HepG2 (cell line): Measurements from ENCODE around the gene SRP9. TPM values are rescaled to one million over a fixed set of nuclear protein-coding genes. Genes with fewer than 3 reads are reported as not detected.

ENCODE experiments used
- FOXM1 ChIP-seq: sonication (generic); formaldehyde crosslinking; IDR thresholded peaks from 2 replicates; pipeline ENCODE4 v1.5.0; 2020; ENCODE audit warnings: missing genetic modification reagents
- HNRNPK ChIP-seq: fragments of 200-400 bp; formaldehyde crosslinking; IDR thresholded peaks from 2 replicates; pipeline ENCODE4 v1.6.1; 2018; ENCODE audit warnings: low read length, low read depth, moderate library complexity, mild to moderate bottlenecking; ENCODE audit not compliant: poor library complexity, severe bottlenecking
- ISL2 ChIP-seq: sonication (generic); formaldehyde crosslinking; IDR thresholded peaks from 2 replicates; pipeline ENCODE4 v1.5.0; 2020; ENCODE audit warnings: missing genetic modification reagents
- MED1 ChIP-seq: sonication (generic); formaldehyde crosslinking; IDR thresholded peaks from 2 replicates; pipeline ENCODE4 v1.4.0; 2020; ENCODE audit warnings: missing genetic modification reagents
- MLLT10 ChIP-seq: sonication (generic); formaldehyde crosslinking; IDR thresholded peaks from 2 replicates; pipeline ENCODE4 v1.4.0; 2020; ENCODE audit warnings: missing genetic modification reagents
- SYNCRIP ChIP-seq: fragments of 200-400 bp; formaldehyde crosslinking; IDR thresholded peaks from 2 replicates; pipeline ENCODE4 v1.6.1; 2018; ENCODE audit warnings: mild to moderate bottlenecking, low read depth, low read length; ENCODE audit not compliant: insufficient read depth
- TFDP1 ChIP-seq: IDR thresholded peaks from 2 replicates; pipeline ENCODE4 v1.6.1; 2016; ENCODE audit warnings: missing compliant biosample characterization, missing genetic modification reagents, borderline replicate concordance
- YY1 ChIP-seq: IDR thresholded peaks from 2 replicates; pipeline ENCODE4 v1.6.1; 2011; ENCODE audit warnings: low read length, low read depth, moderate library complexity, mild to moderate bottlenecking; ENCODE audit not compliant: insufficient read depth, insufficient replicate concordance
- ZNF510 ChIP-seq: sonication (generic); formaldehyde crosslinking; IDR thresholded peaks from 2 replicates; pipeline ENCODE4 v1.4.0; 2020; ENCODE audit warnings: low read depth, mild to moderate bottlenecking, missing genetic modification reagents
- polyA plus RNA-seq, 8 experiments: library from polyadenylated mRNA; depleted of rRNA in 3 of 8; stranded (reverse) in 7 of 8; unstranded in 1 of 8; fragments of >200 nt; fragmentation: Illumina TruSeq in 4 of 8; extraction: Trizol in 4 of 8; gene quantifications; 2 replicates each; pipeline versions ENCODE4 v1.2.1 to v1.2.3, GENCODE V29; 2011 to 2016; ENCODE audit warnings: low read depth in 4 of 8, missing spikeins in 1 of 8, mixed read lengths in 1 of 8; ENCODE audit not compliant: insufficient read depth in 1 of 8
- total RNA-seq, 5 experiments: library from RNA; depleted of rRNA; stranded (reverse); fragments of >200 nt; fragmentation: Illumina TruSeq; extraction: Trizol; gene quantifications; 2 replicates each; pipeline ENCODE4 v1.2.3, GENCODE V29; 2016; ENCODE audit warnings: low read depth in 1 of 5
- TF ChIP-seq, protein P1 (sequence below): sonication (generic); formaldehyde crosslinking; IDR thresholded peaks from 2 replicates; pipeline ENCODE4 v1.9.0; 2021; ENCODE audit warnings: missing genetic modification reagents, mild to moderate bottlenecking, borderline replicate concordance
- TF ChIP-seq, protein P2 (sequence below): sonication (generic); formaldehyde crosslinking; IDR thresholded peaks from 2 replicates; pipeline ENCODE4 v1.5.1; 2020; ENCODE audit warnings: missing genetic modification reagents, mild to moderate bottlenecking, borderline replicate concordance
- TF ChIP-seq, protein P3 (sequence below): sonication (generic); formaldehyde crosslinking; IDR thresholded peaks from 2 replicates; pipeline ENCODE4 v1.5.1; 2020; ENCODE audit warnings: mild to moderate bottlenecking, missing genetic modification reagents, moderate library complexity
- TF ChIP-seq, protein P4 (sequence below): sonication (generic); formaldehyde crosslinking; conservative IDR thresholded peaks from 2 replicates; pipeline ENCODE4 v1.4.0; 2020; ENCODE audit warnings: missing genetic modification reagents
- TF ChIP-seq, protein P5 (sequence below): sonication (generic); formaldehyde crosslinking; IDR thresholded peaks from 2 replicates; pipeline ENCODE4 v1.5.0; 2020; ENCODE audit warnings: mild to moderate bottlenecking, missing genetic modification reagents, borderline replicate concordance

Gene SRP9
- total and polyA plus RNA-seq, 2 of the 13 experiments (the other 11 are each of a cell fraction or from before 2014, with no cell fraction given), result 251 to 307 TPM

DNA sequence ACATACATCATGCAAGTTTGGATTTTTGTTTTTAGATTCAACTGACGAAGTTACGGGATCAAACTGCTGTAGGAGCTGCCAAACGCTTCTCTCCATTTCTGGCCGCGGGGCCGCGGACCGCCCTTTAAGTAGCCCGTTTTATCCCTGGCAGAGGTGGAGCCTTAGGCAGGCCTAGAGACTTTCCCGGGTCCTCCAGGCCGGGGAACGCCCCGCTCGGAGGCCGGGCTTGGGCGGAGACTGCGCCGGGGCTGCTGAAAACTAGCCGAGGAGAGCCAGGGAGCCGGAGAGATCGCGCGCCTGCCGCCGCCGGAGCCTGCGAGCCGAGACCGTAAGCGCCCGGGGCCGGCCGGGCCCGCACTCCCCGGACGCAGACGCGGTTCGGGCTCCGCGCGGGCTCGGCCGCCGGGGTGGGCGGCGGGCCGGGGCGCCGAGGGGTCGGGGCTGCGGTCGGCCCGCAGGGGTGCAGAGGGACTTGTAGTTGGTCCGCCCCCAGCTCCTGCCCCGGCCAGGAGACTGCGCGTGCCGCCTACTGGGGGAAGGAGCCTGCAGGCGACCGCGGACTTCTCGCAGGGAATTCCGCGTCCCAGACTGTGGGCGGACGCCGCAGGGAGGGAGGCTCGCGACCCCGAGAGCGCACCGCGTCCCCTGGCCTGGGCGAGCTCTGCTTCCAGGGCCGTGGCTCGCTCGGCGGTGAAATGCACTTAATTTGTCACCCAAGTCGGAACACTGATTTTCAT is 32.4 kb downstream of the SRP9 start, which contains the start of gene EPHX1 (continued):
- TF ChIP-seq, protein P1, sequence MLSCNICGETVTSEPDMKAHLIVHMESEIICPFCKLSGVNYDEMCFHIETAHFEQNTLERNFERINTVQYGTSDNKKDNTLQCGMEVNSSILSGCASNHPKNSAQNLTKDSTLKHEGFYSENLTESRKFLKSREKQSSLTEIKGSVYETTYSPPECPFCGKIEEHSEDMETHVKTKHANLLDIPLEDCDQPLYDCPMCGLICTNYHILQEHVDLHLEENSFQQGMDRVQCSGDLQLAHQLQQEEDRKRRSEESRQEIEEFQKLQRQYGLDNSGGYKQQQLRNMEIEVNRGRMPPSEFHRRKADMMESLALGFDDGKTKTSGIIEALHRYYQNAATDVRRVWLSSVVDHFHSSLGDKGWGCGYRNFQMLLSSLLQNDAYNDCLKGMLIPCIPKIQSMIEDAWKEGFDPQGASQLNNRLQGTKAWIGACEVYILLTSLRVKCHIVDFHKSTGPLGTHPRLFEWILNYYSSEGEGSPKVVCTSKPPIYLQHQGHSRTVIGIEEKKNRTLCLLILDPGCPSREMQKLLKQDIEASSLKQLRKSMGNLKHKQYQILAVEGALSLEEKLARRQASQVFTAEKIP (CRISPR knock-in tag), result no peak
- TF ChIP-seq MED1 (CRISPR knock-in tag) (peak; percentile 24; the same call in 1 of the 2 replicates), HNRNPK (no peak), FOXM1 (CRISPR knock-in tag) (no peak), MLLT10 (CRISPR knock-in tag) (no peak), ISL2 (CRISPR knock-in tag) (no peak), YY1 (peak; percentile 13), SYNCRIP (no peak), TFDP1 (CRISPR knock-in tag) (no peak), ZNF510 (CRISPR knock-in tag) (no peak)
- TF ChIP-seq, protein P2, sequence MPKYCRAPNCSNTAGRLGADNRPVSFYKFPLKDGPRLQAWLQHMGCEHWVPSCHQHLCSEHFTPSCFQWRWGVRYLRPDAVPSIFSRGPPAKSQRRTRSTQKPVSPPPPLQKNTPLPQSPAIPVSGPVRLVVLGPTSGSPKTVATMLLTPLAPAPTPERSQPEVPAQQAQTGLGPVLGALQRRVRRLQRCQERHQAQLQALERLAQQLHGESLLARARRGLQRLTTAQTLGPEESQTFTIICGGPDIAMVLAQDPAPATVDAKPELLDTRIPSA (CRISPR knock-in tag), result no peak
- TF ChIP-seq, protein P3, sequence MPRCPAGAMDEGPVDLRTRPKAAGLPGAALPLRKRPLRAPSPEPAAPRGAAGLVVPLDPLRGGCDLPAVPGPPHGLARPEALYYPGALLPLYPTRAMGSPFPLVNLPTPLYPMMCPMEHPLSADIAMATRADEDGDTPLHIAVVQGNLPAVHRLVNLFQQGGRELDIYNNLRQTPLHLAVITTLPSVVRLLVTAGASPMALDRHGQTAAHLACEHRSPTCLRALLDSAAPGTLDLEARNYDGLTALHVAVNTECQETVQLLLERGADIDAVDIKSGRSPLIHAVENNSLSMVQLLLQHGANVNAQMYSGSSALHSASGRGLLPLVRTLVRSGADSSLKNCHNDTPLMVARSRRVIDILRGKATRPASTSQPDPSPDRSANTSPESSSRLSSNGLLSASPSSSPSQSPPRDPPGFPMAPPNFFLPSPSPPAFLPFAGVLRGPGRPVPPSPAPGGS (CRISPR knock-in tag), result 0 out of 2 replicates have a peak, but pooled peaks have one; percentile 33
- TF ChIP-seq, protein P4, sequence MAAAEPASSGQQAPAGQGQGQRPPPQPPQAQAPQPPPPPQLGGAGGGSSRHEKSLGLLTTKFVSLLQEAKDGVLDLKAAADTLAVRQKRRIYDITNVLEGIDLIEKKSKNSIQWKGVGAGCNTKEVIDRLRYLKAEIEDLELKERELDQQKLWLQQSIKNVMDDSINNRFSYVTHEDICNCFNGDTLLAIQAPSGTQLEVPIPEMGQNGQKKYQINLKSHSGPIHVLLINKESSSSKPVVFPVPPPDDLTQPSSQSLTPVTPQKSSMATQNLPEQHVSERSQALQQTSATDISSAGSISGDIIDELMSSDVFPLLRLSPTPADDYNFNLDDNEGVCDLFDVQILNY (CRISPR knock-in tag), result no peak
- TF ChIP-seq, protein P5, sequence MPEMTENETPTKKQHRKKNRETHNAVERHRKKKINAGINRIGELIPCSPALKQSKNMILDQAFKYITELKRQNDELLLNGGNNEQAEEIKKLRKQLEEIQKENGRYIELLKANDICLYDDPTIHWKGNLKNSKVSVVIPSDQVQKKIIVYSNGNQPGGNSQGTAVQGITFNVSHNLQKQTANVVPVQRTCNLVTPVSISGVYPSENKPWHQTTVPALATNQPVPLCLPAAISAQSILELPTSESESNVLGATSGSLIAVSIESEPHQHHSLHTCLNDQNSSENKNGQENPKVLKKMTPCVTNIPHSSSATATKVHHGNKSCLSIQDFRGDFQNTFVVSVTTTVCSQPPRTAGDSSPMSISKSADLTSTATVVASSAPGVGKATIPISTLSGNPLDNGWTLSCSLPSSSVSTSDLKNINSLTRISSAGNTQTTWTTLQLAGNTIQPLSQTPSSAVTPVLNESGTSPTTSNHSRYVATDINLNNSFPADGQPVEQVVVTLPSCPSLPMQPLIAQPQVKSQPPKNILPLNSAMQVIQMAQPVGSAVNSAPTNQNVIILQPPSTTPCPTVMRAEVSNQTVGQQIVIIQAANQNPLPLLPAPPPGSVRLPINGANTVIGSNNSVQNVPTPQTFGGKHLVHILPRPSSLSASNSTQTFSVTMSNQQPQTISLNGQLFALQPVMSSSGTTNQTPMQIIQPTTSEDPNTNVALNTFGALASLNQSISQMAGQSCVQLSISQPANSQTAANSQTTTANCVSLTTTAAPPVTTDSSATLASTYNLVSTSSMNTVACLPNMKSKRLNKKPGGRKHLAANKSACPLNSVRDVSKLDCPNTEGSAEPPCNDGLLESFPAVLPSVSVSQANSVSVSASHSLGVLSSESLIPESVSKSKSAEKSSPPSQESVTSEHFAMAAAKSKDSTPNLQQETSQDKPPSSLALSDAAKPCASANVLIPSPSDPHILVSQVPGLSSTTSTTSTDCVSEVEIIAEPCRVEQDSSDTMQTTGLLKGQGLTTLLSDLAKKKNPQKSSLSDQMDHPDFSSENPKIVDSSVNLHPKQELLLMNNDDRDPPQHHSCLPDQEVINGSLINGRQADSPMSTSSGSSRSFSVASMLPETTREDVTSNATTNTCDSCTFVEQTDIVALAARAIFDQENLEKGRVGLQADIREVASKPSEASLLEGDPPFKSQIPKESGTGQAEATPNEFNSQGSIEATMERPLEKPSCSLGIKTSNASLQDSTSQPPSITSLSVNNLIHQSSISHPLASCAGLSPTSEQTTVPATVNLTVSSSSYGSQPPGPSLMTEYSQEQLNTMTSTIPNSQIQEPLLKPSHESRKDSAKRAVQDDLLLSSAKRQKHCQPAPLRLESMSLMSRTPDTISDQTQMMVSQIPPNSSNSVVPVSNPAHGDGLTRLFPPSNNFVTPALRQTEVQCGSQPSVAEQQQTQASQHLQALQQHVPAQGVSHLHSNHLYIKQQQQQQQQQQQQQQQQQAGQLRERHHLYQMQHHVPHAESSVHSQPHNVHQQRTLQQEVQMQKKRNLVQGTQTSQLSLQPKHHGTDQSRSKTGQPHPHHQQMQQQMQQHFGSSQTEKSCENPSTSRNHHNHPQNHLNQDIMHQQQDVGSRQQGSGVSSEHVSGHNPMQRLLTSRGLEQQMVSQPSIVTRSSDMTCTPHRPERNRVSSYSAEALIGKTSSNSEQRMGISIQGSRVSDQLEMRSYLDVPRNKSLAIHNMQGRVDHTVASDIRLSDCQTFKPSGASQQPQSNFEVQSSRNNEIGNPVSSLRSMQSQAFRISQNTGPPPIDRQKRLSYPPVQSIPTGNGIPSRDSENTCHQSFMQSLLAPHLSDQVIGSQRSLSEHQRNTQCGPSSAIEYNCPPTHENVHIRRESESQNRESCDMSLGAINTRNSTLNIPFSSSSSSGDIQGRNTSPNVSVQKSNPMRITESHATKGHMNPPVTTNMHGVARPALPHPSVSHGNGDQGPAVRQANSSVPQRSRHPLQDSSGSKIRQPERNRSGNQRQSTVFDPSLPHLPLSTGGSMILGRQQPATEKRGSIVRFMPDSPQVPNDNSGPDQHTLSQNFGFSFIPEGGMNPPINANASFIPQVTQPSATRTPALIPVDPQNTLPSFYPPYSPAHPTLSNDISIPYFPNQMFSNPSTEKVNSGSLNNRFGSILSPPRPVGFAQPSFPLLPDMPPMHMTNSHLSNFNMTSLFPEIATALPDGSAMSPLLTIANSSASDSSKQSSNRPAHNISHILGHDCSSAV, result no peak
